ENCODE measurements around the gene ZFP36L2.

DNA sequence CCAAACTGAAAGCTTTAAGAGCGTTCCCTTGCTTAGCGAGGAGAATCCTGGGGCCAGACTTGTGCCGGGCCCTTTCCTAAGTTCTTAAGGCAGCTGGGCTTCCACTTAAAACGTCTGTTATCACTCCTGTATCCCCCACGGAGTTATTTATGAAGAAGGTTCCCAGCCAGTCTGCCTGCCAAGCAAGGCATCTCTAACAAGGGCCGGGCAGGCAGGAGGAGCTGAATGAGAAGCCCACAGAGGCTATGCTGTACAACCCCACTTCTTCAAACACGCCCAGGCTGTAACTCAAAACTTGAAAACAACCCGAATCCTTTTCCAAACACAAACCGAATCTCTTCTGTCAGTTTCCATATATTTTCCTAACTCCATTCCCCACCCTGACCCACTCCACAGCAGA lies 39.0 kb upstream of the ZFP36L2 start:
- no peak for TF ChIP-seq EP300 (IDR thresholded peaks at IDR 0.05)
- TF ChIP-seq, protein P1, sequence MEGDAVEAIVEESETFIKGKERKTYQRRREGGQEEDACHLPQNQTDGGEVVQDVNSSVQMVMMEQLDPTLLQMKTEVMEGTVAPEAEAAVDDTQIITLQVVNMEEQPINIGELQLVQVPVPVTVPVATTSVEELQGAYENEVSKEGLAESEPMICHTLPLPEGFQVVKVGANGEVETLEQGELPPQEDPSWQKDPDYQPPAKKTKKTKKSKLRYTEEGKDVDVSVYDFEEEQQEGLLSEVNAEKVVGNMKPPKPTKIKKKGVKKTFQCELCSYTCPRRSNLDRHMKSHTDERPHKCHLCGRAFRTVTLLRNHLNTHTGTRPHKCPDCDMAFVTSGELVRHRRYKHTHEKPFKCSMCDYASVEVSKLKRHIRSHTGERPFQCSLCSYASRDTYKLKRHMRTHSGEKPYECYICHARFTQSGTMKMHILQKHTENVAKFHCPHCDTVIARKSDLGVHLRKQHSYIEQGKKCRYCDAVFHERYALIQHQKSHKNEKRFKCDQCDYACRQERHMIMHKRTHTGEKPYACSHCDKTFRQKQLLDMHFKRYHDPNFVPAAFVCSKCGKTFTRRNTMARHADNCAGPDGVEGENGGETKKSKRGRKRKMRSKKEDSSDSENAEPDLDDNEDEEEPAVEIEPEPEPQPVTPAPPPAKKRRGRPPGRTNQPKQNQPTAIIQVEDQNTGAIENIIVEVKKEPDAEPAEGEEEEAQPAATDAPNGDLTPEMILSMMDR (IDR thresholded peaks at IDR 0.05): no peak

All from gastroesophageal sphincter (tissue), 3 donors.